Activated CD4-positive, alpha-beta T cell treated with anti-CD3 and anti-CD28 coated beads, Interleukin-2, amount 50 U/mL, for 4 hours (primary cell): ENCODE data around the gene CD99.
"Not testable (repeated sequence)": the region's sequence is repeated elsewhere in the genome, so short reads cannot be mapped to it uniquely, and the experiment has no call there.

Source experiments
- DNase-seq, 2 experiments: peaks; one replicate each; pipeline ENCODE4 v3.0.0-alpha.2; 2020

CD99 gene

GRCh38 chrX:2732649-2733048, 41.6 kb downstream of the CD99 start:
- no peak for DNase-seq

- DNase-seq: no peak
Measured at GRCh38 chrX:2733286-2733685, 42.2 kb downstream of the CD99 start.

- no peak for DNase-seq
Measured at GRCh38 chrX:2735270-2735669, 44.2 kb downstream of the CD99 start.

GRCh38 chrX:2740672-2741071, 49.6 kb downstream of the CD99 start:
- DNase-seq: no peak

GRCh38 chrX:2741386-2741785, 50.3 kb downstream of the CD99 start:
- DNase-seq: no peak

DNA sequence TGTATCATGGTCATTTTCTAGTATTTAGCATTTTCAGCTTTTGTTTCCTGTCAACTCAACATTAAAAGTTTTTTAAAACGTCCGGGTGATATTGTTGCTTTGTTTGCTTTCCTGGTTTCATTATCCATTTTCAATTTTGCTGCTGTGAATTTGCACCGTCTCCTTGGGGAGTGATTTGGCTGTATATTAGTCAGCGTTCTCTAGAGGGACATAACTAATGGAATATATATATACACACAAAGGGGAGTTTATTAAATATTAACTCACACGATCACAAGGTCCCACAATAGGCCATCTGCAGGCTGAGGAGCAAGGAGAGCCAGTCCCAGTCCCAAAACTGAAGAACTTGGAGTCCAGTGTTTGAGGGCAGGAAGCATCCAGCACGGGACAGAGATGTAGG, 55.2 kb downstream of the CD99 start:
- DNase-seq: not testable (repeated sequence)

GRCh38 chrX:2748171-2748814, 57.2 kb downstream of the CD99 start:
- DNase-seq: no peak

GRCh38 chrX:2748815-2749188, 57.7 kb downstream of the CD99 start:
- DNase-seq: no peak

DNA sequence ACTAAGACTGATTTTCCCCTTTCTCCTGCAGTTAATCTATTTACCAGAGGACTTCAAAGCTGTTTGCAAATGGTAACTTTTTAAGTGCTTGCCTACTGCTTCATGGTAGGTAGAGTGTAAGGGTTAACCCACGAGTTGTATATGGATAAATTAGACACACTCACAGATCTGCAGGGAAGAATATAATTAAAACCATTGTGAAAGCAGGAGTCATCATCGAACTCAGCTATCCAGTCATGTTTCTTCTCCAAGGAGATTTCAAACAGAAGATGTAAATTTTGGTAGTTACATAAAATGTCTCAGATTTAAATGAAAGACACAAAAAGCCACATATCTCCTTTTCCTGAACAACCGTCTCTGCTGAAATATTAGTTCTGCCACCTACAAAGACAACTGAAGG, 60.2 kb downstream of the CD99 start:
- no peak for DNase-seq

- DNase-seq: not testable (repeated sequence)
Measured at GRCh38 chrX:2751874-2752300, 60.8 kb downstream of the CD99 start, which contains the start of gene XG. Gene XG (plus strand): TSS chrX:2752040. CDS start chrX:2752275, 235 bp downstream.

DNA sequence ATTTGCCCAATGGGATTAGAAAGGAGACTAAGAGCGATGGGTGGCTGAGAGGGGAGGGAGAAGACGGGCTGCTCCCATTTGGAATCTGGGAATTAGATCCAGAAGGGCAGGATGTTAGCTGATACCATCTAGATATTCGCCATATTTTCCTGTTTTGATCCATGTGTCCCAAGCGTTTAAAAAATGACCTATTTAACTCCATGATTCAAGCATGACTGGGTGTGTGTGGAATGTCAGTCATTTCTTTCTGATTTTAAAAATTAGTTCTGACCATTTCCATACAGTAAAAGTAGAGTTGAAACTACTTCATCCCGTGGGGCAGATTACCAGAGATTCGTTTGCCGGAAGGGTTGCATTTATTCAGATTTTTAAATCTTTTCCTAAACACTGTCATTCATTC, 61.3 kb downstream of the CD99 start:
- DNase-seq: not testable (repeated sequence)

GRCh38 chrX:2755163-2755715, 64.1 kb downstream of the CD99 start:
- not testable (repeated sequence) for DNase-seq

DNA sequence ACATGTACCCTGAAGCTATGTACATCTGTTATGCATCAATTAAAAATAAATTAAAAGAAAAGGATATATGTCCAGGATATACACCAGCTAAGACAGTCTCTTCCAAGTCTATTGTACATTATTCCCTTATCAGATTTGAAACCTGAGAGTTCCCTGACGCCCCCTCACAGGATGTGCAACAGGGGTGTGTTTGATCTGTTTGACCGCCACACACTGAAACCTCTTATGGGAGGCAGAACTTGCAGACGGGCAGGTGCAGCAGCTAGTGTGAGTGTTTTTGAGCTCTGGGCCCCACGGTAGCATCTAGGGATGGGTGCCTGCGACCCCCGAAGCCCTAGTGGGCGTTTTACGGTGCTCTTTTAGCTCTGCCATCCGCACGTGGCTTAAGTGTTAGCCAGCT, 65.5 kb downstream of the CD99 start:
- DNase-seq: no peak

DNA sequence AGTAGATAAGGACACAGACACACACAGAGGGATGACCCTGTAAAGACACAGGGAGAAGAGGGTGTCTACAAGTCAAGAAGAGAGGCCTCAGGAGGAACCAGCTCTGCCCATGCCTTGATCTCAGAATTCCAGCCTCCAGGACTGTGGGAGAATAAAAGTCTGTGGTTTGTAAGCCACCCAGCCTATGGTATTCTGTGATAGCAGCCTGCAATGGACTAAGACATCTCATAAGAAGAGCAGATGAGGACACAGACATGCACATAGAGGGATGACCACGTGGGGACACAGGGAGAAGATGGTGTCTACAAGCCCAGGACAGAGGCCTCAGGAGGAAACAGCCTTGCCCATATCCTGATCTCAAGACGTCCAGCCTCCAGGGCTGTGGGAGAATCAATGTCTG, 70.2 kb downstream of the CD99 start:
- DNase-seq: no peak

- not testable (repeated sequence) for DNase-seq
Measured at GRCh38 chrX:2762671-2763070, 71.6 kb downstream of the CD99 start.

DNA sequence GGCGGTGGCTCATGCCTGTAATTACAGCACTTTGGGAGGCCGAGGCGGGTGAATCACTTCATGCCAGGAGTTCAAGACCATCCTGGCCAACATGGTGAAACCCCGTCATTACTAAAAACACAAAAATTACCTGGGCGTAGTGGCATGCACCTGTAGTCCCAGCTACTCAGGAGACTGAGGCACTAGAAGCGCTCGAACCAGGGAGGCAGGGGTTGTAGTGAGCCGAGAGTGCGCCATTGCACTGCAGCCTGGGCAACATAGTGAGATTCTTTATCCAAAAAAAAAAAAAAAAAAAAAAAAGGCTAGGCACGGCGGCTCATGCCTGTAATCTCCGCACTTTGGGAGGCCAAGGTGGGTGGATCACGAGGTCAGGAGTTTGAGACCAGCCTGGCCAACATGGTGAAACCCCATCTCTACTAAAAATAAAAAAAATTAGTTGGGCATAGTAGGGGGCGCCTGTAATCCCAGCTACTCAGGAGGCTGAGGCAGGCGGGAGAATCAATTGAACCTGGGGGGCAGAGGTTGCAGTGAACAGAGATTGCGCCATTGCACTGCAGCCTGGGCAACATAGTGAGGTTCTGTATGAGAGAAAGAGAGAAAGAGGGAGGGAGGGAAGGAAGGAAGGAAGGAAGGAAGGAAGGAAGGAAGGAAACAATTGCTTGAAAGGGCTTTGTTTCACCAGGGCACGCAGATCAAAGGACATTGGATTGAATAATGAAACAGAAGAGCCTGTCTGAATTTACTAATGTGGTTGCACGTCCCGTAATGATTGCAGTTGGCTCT, 73.9 kb downstream of the CD99 start:
- DNase-seq: not testable (repeated sequence)

GRCh38 chrX:2765549-2765830, 74.4 kb downstream of the CD99 start:
- no peak for DNase-seq

DNA sequence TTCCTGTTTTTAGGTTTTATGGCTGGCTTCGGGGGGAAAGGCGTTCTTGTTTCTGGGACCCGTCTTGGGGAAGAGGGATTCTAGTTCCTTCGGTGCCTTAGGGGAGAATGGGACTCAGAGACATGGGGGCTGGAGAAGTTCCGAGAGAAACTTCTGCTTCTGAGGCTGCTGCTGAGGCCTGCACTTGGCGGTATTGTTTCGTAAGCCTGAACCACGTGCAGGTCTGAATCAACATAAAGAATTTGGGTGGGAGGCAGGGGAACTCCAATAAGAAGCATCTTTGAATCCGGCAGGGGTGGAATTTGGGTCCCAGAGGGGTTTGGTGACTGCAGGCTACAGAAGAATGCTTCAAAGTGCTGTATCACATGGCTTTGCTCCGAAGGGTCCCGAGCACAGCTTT, 75.8 kb downstream of the CD99 start:
- no peak for DNase-seq

DNA sequence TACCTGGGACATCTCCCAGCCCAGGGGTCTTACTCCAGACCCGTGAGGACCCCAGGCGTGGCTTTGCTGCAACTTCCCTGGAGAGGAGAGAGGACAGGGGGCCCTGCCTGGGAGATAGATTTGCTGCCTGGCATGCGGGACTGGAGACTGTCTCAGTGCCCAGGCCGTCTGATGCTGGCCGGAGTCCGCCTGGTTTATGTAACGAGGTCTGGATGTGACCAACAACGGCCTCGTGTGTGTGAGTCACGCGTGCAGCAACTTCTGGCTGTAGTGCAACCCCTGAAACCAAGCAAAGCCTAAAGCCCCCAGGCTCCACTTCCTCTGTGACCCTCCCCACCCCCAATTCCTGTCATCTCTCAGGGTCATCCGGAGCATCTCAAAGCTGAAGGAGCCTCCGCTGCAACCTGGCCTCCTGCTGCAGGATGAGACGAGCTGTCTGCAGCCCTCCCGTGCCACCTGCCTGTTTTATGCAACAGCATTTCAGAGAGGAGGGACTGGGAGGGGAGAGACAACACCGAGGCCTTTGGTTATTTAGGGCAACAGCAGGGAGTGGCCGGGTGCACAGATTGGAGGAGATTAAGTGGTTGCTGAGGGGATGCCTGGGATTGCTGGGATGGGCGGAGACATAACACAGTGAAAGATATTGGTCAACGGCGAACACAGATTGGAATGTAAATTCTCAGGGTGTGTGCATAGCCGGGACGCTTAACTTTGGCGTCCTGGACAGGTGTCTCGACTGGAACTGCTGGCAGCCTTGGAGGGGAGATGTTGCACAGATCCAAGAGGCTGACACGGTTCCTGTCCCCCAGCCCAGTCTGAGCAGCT, 76.7 kb downstream of the CD99 start:
- no peak for DNase-seq

- no peak for DNase-seq
Measured at GRCh38 chrX:2769615-2770014, 78.5 kb downstream of the CD99 start.

- DNase-seq: not testable (repeated sequence)
Measured at GRCh38 chrX:2773166-2774055, 82.3 kb downstream of the CD99 start.

GRCh38 chrX:2774057-2774456, 83.0 kb downstream of the CD99 start:
- DNase-seq: no peak
